GM21447 (cell line): ENCODE results near the gene ITSN1.
"Not testable (repeated sequence)": the region's sequence is repeated elsewhere in the genome, so short reads cannot be mapped to it uniquely, and the experiment has no call there.

ENCODE experiments used
- ATAC-seq: cut with Tn5 transposase; IDR thresholded peaks from one replicate; pipeline ENCODE4 v1.9.1; 2021; ENCODE audit not compliant: unreplicated experiment

Gene ITSN1

GRCh38 chr21:33721081-33721480 is 78.8 kb downstream of the ITSN1 start:
- ATAC-seq, result no peak

- ATAC-seq, result not testable (repeated sequence)
Measured at GRCh38 chr21:33729139-33729538, 86.8 kb downstream of the ITSN1 start.

GRCh38 chr21:33729641-33730040 is 87.3 kb downstream of the ITSN1 start:
- no peak for ATAC-seq

- ATAC-seq, result no peak
Measured at GRCh38 chr21:33731447-33731846, 89.1 kb downstream of the ITSN1 start.

GRCh38 chr21:33732038-33732437 is 89.7 kb downstream of the ITSN1 start:
- ATAC-seq, result no peak

- no peak for ATAC-seq
Measured at GRCh38 chr21:33733601-33734000, 91.3 kb downstream of the ITSN1 start.

- no peak for ATAC-seq
Measured at GRCh38 chr21:33734291-33734690, 92.0 kb downstream of the ITSN1 start.

GRCh38 chr21:33734818-33735217 is 92.5 kb downstream of the ITSN1 start:
- no peak for ATAC-seq

GRCh38 chr21:33736569-33736968 is 94.3 kb downstream of the ITSN1 start:
- ATAC-seq, result no peak

- ATAC-seq, result no peak
Measured at GRCh38 chr21:33739701-33740100, 97.4 kb downstream of the ITSN1 start.

GRCh38 chr21:33747420-33747819 is 105.1 kb downstream of the ITSN1 start:
- ATAC-seq, result no peak

- no peak for ATAC-seq
Measured at GRCh38 chr21:33748903-33749302, 106.6 kb downstream of the ITSN1 start.

GRCh38 chr21:33750017-33750416 is 107.7 kb downstream of the ITSN1 start:
- ATAC-seq, result no peak

GRCh38 chr21:33751120-33751519 is 108.8 kb downstream of the ITSN1 start:
- ATAC-seq, result no peak

- ATAC-seq, result no peak
Measured at GRCh38 chr21:33751533-33751932, 109.2 kb downstream of the ITSN1 start.

GRCh38 chr21:33752260-33752659 is 110.0 kb downstream of the ITSN1 start:
- no peak for ATAC-seq

- ATAC-seq, result no peak
Measured at GRCh38 chr21:33753886-33754285, 111.6 kb downstream of the ITSN1 start.

- no peak for ATAC-seq
Measured at GRCh38 chr21:33754481-33754880, 112.2 kb downstream of the ITSN1 start.

- no peak for ATAC-seq
Measured at GRCh38 chr21:33755354-33755753, 113.1 kb downstream of the ITSN1 start.

GRCh38 chr21:33760641-33761440 is 118.5 kb downstream of the ITSN1 start:
- no peak for ATAC-seq

- ATAC-seq, result no peak
Measured at GRCh38 chr21:33761441-33762036, 119.2 kb downstream of the ITSN1 start.

GRCh38 chr21:33762803-33763581 is 120.7 kb downstream of the ITSN1 start:
- ATAC-seq, result no peak
